AML-193 (cell line): ENCODE results near the gene LYPD6B.
"Not testable (repeated sequence)": the region's sequence is repeated elsewhere in the genome, so short reads cannot be mapped to it uniquely, and the experiment has no call there.

Experiments
- DNase-seq, 2 experiments: peaks; one replicate each; lab custom pipeline; 2025; lab: John Stamatoyannopoulos, UW

LYPD6B gene

DNA sequence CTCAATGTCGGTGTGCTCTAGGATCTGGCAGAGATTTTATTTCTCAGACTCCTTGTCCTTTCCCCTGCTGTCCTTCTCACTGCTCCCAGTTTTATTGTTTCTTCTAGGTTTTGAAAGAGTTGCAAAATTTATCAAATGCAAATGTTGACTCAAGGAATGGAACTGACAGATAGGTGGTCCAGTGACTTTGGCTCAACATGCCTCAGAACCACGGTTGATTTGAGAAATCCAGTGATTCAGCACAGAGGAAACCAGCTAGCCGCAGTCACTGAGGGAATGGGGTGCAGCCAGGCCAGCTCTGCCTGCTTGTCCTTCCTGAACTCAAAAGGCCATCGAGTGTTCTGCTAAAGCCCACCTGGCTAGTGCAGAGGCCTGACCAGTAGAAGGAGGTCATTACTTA lies 166.2 kb downstream of the LYPD6B start:
- DNase-seq: no peak

DNA sequence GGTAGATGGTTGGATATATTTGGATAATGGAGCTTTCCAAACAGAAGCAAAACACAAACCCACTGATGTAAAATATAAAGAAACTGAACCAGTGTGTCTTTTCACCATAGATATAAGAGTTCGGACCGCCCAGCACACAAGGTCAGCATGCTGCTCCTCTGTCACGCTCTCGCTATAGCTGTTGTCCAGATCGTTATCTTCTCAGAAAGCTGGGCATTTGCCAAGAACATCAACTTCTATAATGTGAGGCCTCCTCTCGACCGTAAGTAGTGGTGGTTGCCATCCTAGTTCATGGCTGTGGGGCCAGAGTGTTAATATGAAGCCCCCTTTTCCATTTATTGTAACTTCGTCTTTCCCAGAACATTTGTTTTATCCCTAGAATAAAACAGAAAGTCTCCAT lies 166.6 kb downstream of the LYPD6B start:
- DNase-seq: no peak

DNA sequence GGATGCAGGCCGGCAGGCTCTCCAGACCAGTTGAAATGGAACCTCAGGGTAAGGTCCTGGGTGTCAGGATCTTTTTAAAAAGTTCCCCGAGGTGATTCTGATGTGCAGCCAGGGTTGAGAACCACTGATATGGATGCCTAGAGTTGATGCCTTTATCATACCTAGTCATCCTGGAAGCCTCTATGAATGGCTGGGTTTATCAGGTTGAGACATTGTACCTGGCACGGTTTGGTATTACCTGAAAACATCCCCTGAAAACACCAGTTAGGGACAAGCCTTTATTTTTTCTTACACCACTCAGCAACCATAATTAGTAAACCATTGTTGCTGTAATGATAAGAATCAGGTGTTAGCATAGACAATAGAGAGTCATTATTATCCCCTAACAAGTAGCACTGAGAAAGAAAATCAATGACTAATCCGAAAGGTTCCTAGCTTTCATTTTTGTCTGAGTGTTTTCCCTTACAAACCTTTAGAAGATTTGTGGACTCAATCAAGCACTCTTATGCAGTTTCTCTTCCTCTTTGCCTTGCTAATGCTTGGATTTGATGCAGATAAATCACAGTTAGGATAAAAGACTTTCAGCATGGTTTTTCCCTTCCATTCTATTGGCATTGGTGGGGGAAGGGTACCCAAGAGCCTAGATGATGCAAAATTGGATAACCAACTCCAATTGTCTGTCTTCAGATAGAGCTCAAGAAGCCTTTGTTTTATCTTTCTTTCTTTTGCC lies 175.4 kb downstream of the LYPD6B start:
- DNase-seq: no peak

DNA sequence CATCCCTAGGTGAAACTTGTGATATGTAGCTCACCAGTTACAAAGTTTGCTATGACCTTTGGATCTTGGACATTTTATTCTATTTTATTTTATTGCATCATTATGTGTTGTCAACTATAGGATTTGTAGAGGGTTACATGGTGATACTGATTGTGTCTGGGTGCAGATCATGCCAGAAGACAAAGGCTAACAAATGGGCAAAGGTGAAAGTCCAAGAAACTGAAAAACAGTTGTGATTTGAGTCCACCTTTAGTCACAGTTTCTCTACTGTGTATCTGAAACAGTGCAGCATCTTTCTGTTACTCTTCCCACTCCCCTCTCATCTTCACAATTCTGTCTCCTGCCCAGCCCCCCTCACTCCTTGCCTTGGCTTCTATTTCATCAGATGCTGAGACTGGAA lies 180.0 kb downstream of the LYPD6B start:
- no peak for DNase-seq

DNA sequence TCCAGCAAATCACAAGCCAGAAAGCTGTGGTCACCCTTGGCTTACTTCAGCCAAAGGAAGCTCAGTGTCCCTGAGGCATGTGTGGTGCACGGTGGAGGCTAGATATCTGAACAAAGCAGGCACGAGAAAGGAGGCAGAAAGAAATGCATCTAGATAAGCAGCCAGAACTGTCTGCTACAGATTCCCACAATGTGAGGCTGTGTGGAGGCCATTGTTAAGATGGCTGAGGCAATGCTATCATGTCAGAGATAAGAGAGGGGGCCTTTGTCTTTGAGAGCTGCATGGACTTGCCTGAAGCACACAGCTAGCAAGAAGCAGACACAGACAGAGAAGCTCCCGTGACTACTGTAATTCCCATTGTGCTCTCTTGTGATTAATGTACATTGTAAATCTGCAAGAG lies 181.4 kb downstream of the LYPD6B start:
- no peak for DNase-seq

DNA sequence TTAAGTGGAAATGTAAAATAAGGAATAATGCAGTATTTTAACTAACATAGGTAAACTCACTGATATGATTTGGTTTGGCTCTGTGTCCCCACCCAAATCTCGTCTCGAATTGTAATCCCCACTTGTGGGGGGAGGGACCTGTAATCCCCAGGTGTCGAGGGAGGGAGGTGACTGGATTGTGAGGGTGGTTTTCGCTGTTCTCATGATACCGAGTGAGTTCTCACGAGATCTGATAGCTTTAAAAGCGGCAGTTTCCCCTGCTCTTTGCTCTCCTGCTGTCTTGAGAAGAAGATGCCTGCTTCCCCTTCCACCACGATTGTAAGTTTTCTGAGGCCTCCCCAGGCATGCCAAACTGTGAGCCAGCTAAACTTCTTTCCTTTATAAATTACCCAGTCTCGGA lies 182.5 kb downstream of the LYPD6B start:
- DNase-seq: no peak

DNA sequence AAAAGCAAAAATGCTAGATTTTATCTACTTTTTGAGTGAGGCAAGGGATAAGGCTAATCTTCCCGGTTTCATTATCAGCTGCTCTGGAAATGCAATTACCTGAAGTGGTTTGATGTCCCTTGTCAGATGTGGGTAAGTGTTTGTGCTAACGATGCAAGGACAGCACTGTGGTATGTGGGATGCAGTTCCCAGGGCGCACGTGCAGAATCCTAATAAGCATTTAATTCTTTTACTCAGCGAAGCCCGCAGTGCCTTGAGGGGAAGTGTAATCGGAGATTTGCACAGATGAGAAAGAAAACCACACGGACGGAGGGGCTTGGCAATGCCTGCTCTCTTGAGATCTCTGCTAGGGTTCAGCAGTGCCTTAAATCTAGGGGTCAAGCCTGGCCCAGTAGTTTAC lies 183.4 kb downstream of the LYPD6B start:
- no peak for DNase-seq

DNA sequence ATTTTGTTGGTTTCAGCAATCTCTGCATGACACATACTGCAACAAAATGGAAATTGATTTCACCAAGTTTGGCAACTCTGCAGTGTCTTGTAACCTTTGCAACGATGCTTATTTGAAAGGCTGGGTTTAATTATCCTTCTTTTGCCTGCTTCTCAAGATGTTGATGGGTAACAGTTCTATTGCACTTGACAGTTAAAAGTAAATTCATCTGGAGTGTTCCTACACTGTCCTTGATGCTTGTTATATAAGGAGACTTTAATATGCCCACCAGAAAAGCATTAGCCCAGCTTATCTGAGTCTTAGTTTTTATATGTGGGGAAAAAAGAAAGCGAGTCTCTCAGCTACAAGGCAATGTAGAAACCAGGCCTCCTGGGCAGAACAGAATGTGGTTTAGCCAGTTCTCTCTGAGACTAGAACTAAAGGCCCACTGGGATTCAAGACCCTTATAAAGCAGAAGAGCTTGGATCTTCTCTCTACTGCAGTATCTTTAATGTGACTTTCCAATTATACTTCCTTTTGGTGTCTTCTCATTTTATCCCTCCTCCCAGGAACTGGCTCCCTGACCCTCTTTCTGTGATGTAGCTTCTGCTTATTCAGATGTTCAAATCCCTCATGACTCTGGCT lies 185.1 kb downstream of the LYPD6B start:
- no peak for DNase-seq

DNA sequence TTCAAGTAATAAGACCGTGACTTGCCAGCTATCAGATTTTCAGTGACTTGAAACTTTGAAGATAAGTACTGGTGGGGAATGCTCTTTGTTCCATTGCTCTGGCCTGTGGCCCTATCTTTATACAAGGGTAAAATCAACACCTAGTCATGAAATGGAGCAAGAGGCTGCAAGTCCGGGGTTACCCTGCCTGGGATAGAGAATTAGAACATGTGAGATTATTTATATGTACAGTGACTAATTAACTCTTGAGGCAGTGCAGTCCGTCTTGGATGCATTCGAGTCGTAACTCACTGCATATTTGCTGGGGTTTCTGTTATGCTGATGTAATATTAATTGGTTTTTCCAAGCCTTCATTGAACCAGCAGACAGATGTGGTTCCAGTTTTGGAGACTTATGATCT lies 186.0 kb downstream of the LYPD6B start:
- no peak for DNase-seq

DNA sequence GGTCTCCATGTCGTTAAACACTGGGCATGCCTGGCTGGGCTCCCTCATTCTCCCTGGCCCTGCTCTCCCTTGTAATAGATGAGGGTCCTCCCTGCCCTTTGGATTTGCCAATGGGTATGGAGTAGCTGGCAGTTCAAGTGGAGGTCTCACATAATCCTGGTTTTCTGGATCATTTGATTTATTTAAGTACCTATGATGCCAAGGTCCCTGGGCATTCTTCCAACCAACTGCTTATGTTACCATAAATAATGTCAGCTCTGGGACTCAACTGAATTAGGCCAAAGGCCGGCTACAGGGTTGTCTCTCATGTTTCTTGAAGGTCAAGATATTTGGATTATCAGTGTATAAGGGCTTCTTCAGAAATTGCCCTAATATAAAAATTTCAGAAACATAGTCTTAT lies 186.9 kb downstream of the LYPD6B start:
- DNase-seq: no peak

DNA sequence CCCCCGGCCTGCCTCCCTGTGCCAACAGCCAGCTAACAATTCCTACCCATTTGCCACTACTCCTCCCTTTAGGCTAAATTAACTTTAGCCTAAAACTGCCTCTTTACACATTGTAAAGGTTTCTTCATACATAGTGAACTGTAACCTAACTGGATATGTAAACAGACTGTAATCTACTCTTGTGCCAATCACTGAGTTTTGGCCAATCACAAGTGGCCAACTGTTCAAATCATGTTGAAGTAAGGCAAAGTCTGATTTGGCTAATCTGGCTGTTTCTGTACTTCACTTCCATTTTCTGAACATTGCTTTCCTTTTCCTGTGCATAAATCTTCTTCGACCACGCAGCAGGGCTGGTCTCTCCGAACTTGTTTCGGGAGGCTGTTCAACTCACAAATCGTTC lies 188.3 kb downstream of the LYPD6B start:
- DNase-seq: no peak

DNA sequence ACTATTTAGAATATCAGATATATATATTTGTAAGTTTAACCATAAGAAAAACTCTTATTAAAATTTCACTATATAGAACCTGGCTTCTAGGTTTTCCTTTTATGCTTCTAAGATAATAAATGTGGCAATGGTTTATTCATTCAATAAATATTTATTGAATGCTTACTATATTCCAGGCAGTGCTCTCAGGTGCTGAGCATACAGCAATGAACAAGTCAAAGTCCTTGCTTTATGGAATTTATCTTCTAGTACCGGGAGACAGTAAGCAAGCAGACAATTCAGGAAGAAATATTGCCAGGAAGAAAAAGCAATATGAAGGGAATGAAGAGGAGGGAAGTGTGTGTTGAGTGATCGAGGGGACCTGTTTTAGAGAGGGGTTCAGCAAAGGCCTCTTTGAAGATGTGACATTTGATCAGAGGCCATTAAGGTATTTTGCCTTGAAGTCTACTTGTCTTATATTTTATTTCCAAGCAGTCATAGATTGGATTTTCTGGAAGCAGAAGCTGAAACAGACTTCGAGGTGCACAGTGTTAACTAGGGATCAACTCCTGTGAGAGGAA lies 197.4 kb downstream of the LYPD6B start:
- DNase-seq: no peak

DNA sequence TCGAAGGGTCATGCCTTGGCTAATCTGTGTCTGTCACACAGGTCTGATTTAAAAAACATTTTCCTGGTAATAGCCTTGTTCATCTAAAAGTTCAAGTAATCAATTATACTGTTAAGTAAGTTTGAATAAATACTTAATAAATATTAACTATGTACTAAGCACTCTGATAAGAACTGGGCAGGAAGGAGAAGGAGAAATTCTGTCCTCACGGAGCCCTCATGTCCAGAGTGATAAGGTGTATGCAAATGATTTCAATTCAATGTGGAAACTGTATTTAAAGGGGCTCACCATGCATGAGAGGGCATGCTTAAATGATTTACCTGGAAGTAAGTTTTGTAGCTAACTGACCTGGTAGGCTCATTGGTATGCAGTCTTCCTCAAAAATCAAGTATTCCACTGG lies 197.9 kb downstream of the LYPD6B start:
- DNase-seq: no peak

DNA sequence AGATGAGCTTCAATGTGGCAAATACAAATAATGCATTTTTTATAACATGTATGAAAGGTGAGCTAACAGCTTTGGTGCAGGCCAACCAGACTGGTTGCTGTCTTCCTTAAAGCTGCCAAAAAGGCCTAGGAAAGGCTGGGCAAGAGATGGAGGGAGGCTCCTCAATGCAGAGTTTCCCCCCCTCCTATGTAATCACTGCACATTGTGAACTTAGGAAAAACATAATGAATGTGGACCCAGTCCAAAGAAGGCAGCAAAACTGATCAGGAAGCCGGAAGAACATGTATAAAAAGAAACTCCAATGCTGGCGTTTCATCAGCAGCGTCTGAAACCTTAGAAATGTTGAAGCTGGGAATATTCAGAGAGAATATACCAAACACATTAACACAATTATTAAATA lies 207.7 kb downstream of the LYPD6B start:
- no peak for DNase-seq

DNA sequence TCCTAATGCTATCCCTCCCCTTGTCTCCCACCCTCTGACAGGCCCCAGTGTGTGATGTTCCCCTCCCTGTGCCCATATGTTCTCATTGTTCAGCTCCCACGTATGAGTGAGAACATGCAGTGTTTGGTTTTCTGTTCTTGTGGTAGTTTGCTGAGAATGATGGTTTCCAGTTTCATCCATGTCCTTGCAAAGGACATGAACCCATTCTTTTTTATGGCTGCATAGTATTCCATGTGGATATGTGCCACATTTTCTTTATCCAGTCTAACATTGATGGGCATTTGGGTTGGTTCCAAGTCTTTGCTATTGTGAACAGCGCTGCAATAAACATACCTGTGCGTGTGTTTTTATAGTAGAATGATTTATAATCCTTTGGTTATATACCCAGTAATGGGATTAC lies 212.9 kb downstream of the LYPD6B start:
- DNase-seq: not testable (repeated sequence)

DNA sequence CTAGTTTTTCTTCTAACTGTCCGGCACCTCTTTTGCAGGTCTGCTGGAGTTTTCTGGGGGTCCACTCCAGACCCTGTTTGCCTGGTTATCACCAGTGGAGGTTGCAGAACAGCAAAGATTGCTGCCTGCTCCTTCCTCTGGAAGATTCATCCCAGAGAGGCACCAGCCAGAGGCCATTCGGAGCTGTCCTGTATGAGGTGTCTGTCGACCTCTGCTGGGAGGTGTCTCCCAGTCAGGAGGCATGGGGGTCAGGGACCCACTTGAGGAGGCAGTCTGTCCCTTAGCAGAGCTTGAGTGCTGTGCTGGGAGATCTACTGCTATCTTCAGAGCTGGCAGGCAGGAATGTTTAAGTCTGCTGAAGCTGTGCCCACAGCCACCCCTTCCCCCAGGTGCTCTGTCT lies 218.4 kb downstream of the LYPD6B start:
- not testable (repeated sequence) for DNase-seq

DNA sequence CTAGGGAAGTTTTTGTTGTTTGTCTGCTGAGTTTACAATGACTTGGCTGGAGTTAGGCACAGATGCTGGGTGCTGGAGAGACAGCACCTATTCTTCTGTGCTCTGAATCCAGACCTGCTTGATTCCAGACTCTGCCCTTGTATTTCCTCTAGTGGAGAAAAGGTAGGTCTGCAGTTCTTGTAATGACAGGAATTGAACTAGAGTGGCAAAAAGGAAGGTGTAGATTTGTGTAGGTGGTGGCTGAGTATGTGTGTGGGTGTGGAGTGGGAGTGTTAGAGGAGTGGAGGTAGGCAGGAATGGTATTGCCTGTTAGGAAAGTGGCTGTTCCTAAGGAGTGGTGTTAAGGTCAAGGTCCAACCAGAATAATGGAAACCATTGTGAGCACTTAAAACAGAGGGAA lies 220.0 kb downstream of the LYPD6B start:
- no peak for DNase-seq

DNA sequence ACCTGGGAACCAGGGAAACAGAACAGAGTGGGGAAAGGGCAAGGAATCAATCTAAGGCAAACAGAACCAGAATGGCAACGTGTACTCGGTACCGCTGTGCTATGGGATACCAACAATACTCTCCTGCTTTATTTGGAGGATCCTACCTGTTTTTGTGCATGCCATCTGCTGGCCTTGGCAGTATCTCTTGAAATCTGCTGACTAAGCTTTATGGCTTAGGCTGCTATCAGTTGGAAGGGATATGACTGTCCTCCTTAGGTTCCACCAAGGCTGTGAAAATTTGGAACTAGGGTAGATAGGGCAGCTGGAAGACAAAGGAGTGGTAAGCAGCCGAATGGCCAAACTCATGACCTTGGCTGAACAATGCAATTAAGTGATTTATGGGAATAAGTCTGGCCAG lies 220.6 kb downstream of the LYPD6B start:
- DNase-seq: no peak

DNA sequence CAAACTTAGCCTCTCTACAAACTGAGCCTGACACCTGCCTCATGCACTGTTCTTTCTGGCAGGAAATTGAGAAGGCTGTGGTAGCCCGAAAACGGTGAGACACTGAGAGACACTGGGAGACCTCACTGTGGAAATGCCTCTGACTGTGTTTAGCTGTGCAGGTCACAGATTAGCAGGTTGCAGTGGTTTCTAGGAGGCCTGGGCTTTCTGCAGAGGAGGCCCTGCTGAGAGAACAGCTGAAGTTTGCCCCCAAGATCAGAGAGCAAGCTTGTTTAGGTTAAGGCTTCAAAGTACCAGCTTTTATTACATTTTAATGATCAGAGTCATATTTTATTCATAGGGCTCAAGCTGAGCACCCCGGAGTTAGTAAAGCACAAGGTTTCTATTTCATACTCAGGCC lies 223.2 kb downstream of the LYPD6B start:
- no peak for DNase-seq
